GM13976 (cell line): ENCODE results near the gene PARN.

Source experiments
- DNase-seq: peaks from one replicate; pipeline ENCODE4 v3.0.0; 2012; ENCODE audit warnings: low spot score
- CTCF ChIP-seq: IDR thresholded peaks from 2 replicates; pipeline ENCODE4 v1.5.1; 2012; ENCODE audit warnings: borderline replicate concordance, mild to moderate bottlenecking; ENCODE audit not compliant: insufficient read depth; ENCODE audit errors: extremely low read depth, missing control alignments, control extremely low read depth
- in situ Hi-C: fragments of 300-500 bp; cut with MboI; formaldehyde crosslinking; loops from one replicate; pipeline ENCODE4 v1.12.0; 2022; ENCODE audit warnings: low sequenced_read_pairs, mixed read lengths, inconsistent platforms; ENCODE audit not compliant: unreplicated experiment

The PARN gene

DNA sequence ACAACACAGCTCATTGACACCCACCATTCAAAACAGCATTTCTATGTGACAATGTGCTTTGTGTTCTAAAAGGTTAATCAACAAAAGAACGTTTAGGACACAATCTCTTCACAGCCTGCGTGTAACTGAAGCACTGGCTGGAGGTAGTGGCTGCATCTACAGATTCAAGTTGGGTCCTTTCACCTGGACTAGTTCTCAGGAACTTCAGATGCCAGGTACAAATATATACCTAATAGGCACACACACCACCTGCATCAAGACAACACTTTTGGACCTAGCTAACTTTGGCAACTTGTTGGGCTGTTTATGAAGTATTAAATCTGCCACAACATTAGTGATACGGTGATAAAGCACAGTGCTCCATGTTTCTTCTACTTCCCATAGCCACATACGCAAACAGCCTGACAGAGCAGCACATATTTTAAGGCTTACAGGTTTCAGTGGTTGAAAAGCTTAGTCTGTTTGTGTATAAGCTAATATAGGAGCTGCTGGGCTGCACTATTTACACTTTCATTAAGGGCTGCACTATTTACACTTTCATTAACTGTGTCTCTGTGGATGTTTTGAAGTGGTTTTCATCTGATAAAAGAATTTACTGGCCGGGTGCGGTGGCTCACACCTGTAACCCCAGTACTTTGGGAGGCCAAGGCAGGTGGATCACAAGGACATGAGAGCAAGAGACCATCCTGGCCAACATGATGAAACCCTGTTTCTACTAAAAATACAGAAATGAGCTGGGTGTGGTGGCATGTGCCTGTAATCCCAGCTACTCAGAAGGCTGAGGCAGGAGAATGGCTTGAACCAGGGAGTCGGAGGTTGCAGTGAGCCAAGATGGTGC lies 132.6 kb downstream of the PARN start:
- no peak for TF ChIP-seq CTCF
- in situ Hi-C loops, result no loop called here
- no peak for DNase-seq

- no peak for TF ChIP-seq CTCF
- in situ Hi-C loops, result no loop called here
- DNase-seq, result no peak
These were observed 133.3 kb downstream of the PARN start for GRCh38 chr16:14496786-14497185.

DNA sequence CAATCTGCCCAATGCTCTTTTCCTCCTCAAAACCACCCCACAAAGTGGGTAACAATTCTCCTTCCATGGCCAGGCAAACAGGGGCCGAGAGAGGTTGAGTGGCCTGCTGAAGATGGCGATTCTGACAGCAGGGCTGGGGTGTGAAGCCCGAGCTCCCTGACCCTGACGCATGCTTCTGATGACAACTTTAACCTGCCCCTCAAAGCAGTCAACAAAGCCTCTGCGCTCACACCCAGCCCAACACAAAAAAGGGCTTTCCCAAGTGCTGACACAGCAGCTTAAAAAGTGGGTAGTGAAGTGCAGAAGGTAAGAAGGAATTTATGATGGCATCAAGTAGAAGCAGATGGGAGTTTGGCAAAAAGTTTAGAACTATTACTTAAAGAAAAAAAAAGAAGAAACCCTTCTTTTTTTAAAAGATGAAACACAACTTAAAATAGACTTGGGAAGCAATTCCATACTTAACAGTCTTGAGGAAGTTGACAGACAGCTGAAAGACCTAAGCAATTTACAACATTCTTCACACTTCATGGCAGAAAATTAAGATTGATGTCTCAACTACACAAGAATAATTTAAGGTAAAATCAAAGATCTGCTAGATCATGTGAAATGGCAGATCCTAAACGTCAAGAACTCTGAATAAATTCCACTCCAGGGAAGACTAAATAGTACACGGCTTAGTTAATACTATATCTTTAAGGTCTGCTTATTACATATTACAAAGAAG lies 133.9 kb downstream of the PARN start:
- DNase-seq, result no peak
- in situ Hi-C loops, result no loop called here
- no peak for TF ChIP-seq CTCF

DNA sequence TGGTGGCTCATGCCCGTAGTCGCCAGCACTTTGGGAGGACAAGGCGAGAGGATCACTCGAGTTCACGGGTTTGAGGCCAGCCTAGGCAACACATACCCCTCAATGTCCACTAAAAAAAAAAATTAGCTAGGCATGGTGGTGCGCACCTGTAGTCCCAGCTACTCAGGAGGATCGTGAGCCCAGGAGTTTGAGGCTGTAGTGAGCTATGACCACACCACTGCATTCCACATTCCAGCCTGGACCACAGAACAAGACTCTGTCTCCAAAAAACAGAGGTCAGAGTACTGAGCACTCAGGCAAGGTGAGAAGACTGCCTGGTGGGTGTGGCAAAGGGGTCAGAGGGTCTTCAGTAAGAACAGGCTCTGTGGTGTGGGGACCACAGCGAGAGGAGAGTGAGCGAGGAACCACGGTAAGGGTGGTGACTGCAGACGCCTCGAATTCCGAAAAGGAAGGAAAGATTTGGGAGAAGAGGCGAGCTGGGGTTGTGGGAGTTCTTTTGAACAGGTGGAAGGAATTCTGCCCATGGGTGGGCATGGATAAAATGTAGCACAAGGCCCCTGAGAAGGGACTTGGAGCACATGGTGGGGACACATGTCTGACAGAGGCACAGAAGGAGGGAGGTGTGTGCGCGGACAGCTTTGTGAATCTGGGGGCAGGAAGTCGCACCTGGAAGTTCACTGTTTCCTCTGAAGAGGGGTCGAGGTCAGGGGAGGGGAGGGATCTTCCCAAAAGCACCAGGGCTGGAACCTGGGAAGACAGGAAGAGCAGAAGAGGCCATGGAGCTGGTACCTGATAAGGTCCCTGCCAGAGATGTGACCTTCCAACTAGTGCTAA lies 134.6 kb downstream of the PARN start:
- no peak for DNase-seq
- no peak for TF ChIP-seq CTCF
- in situ Hi-C loops, result no loop called here

GRCh38 chr16:14494396-14494966 lies 135.6 kb downstream of the PARN start:
- TF ChIP-seq CTCF, result no peak
- DNase-seq, result no peak
- in situ Hi-C loops, result no loop called here

DNA sequence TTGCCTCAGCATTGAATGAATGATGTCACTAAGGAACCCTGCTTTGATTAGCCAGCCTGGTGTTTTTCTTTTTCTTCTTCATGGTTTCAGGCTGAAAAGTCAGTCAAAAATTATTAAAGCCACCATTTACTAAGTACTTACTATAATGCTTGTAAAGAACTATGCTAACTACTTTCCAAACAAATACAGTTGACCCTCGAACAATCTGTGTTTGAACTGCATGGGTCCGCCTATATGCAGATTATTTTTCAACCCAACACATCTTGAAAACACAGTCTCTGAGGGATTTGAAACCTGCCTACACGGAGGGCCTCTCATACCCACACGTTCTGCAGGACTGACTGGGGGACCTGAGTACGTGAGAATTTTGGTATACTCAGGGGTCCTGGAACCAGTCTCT lies 136.3 kb downstream of the PARN start:
- DNase-seq, result no peak
- no peak for TF ChIP-seq CTCF
- in situ Hi-C loops, result no loop called here
